ENCODE data around the gene TMEM17. TPM values are rescaled to one million over a fixed set of nuclear protein-coding genes. Genes with fewer than 3 reads are reported as not detected.

Gene TMEM17
- total RNA-seq, 1 donor from 2014 or later: 0.91 TPM

DNA sequence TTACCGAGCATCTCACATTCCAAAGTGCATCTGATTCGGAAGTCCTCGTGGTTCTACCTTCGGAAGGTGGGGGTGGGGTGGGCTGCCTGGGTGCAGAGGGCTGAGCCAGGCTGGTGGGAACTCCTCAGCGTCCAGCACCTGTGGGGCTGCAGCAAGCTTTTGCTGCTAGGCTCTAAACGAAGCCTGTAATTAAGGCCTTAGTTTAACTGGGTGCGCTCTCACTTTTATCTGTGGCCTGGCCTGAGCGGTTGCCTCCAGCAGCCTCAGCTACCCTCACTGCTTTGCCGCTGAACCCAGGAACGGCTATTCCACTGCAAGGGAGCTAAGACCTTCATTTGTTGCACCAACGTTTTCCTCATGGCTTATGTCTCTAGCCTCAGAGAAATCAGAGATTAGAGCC is 48.4 kb downstream of the TMEM17 start:
- Mint-ChIP-seq H3K27ac (ENCODE audit: unreplicated experiment) (peak overlapping the region; percentile 38), H3K4me1 (ENCODE audit: low read depth, unreplicated experiment) (peaks cover 13% of the 10 kb centered on the region), H3K36me3 (ENCODE audit: unreplicated experiment) (no peaks in the 10 kb centered on the region), H3K9me3 (ENCODE audit: unreplicated experiment) (peaks cover 6% of the 10 kb centered on the region), H3K27me3 (ENCODE audit: unreplicated experiment) (no peaks in the 10 kb centered on the region), H3K4me3 (ENCODE audit: unreplicated experiment) (peak overlapping the region; percentile 63)
- no peak for DNase-seq
- TF ChIP-seq, protein P1, sequence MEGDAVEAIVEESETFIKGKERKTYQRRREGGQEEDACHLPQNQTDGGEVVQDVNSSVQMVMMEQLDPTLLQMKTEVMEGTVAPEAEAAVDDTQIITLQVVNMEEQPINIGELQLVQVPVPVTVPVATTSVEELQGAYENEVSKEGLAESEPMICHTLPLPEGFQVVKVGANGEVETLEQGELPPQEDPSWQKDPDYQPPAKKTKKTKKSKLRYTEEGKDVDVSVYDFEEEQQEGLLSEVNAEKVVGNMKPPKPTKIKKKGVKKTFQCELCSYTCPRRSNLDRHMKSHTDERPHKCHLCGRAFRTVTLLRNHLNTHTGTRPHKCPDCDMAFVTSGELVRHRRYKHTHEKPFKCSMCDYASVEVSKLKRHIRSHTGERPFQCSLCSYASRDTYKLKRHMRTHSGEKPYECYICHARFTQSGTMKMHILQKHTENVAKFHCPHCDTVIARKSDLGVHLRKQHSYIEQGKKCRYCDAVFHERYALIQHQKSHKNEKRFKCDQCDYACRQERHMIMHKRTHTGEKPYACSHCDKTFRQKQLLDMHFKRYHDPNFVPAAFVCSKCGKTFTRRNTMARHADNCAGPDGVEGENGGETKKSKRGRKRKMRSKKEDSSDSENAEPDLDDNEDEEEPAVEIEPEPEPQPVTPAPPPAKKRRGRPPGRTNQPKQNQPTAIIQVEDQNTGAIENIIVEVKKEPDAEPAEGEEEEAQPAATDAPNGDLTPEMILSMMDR (IDR thresholded peaks at IDR 0.05; ENCODE audit: partially characterized antibody, unreplicated experiment): no peak

DNA sequence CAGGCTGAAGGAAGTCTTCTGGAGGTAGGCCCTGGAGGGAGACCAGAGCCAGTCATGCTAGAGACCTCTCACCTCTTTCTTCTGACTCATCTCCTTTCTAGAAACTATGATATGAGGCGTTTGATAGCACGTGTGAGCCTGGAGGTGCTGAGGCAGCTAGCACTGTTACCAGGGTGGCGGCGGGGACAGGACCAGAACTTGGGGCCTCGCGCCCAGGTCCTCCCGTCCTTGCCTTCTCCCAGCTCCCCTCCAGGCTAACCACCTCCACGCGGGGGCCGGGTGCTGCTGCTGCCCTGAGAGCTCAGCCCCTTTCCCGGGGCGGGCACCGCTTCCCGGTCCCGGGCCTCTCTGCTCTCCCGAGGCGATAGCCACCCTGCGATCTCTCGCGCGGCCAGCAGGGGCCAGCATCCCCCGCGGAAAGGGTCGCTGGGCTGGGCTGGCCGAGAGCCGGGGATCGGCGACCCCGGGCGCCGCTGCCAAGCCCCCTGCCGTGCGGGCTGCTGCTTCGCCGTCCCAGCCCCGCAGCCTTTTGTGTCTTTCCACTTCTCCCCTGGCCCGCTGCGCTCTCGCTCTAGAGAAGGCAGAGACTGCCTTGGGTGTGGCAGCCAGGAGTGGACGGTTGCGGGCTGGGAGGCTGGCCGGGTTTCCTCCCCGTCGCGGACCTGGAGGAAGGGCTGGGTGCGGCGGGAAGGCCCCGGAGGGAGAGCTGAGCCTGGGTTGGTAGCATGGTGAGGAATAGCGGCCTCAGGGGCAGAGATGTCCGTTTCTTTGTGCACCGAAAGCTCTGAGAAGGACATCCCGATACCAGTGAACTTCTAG is 49.1 kb downstream of the TMEM17 start:
- TF ChIP-seq, protein P1 (IDR thresholded peaks at IDR 0.05; ENCODE audit: partially characterized antibody, unreplicated experiment): peak; percentile 98
- H3K9me3 Mint-ChIP-seq (ENCODE audit: unreplicated experiment): peaks cover 6% of the 10 kb centered on the region
- H3K27me3 Mint-ChIP-seq (ENCODE audit: unreplicated experiment): no peaks in the 10 kb centered on the region
- peak; percentile 94 for DNase-seq
- peak overlapping the region; percentile 63 for H3K4me3 Mint-ChIP-seq (ENCODE audit: unreplicated experiment)
- H3K4me1 Mint-ChIP-seq (ENCODE audit: low read depth, unreplicated experiment): peaks cover 13% of the 10 kb centered on the region
- no peaks in the 10 kb centered on the region for H3K36me3 Mint-ChIP-seq (ENCODE audit: unreplicated experiment)
- peak overlapping the region; percentile 38 for H3K27ac Mint-ChIP-seq (ENCODE audit: unreplicated experiment)

DNA sequence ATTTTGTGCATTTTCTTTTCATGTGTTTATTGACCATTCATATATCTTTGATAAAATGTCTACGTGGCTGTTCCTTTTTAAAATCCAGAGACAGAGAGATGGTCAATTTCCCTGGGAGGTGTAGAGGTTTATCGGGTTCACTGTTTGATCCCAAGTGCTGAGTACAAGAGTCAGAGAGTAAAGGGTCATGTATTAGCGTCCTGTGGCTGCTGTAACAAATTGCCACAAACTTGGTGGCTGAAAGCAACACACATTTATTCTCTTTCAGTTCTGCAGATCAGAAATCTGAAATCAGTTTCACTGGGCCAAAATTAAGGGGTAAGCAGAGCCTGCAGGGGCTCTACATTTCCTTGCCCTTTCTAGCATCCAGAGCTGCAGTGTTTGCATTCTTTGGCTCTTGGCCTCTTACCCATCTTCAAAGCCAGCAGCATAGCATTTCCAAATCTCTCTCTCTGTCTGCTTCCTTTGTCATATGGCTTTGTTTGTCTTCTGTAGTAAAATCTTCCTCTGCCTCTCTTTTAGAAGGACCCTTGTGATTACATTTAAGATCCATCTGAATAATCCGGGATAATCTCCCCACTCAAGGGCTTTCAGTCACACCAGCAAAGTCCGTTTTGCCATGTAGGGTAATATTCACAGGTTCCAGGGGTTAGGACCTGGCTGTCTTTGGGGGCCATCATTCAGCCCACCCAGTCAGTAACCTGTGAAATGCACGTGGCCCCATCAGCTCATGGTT is 49.9 kb downstream of the TMEM17 start:
- TF ChIP-seq, protein P1 (IDR thresholded peaks at IDR 0.05; ENCODE audit: partially characterized antibody, unreplicated experiment): no peak
- Mint-ChIP-seq H3K4me1 (ENCODE audit: low read depth, unreplicated experiment) (peaks cover 13% of the 10 kb centered on the region), H3K4me3 (ENCODE audit: unreplicated experiment) (no peak overlapping the region), H3K27me3 (ENCODE audit: unreplicated experiment) (no peaks in the 10 kb centered on the region), H3K27ac (ENCODE audit: unreplicated experiment) (no peak overlapping the region), H3K9me3 (ENCODE audit: unreplicated experiment) (peaks cover 6% of the 10 kb centered on the region), H3K36me3 (ENCODE audit: unreplicated experiment) (no peaks in the 10 kb centered on the region)
- DNase-seq: no peak

DNA sequence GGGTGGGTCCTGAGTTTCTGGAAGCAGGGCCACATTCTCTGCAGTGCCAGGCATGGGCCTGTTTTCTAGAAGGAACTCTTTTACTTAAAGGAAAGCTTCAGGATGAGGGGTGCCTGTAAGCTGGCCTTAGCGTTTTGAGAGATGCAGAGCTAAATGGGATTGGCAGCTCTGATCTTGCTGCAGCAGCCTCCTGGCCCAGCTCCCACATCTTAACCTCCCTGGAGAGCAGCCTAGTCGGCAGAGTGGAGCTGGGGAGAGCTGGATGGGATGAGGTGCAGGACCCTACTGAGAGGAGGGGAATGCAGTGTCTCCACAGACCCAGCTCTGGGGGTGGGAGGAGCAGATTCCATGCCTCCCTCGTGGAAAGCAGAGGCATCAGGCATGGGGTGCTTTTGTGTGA is 52.0 kb downstream of the TMEM17 start:
- Mint-ChIP-seq H3K27ac (ENCODE audit: unreplicated experiment) (no peak overlapping the region), H3K4me3 (ENCODE audit: unreplicated experiment) (no peak overlapping the region), H3K27me3 (ENCODE audit: unreplicated experiment) (no peaks in the 10 kb centered on the region), H3K4me1 (ENCODE audit: low read depth, unreplicated experiment) (peaks cover 11% of the 10 kb centered on the region), H3K36me3 (ENCODE audit: unreplicated experiment) (no peaks in the 10 kb centered on the region), H3K9me3 (ENCODE audit: unreplicated experiment) (peaks cover 6% of the 10 kb centered on the region)
- no peak for DNase-seq
- TF ChIP-seq, protein P1 (IDR thresholded peaks at IDR 0.05; ENCODE audit: partially characterized antibody, unreplicated experiment): no peak
